ENCODE data around the gene SH3D19. TPM values are rescaled to one million over a fixed set of nuclear protein-coding genes. Genes with fewer than 3 reads are reported as not detected.
"Not testable (repeated sequence)": the region's sequence is repeated elsewhere in the genome, so short reads cannot be mapped to it uniquely, and the experiment has no call there.

SH3D19 gene
- total RNA-seq, 1 experiment from 2014 or later: 18.4 TPM

GRCh38 chr4:151098979-151099228 is 226.5 kb downstream of the SH3D19 start:
- no peak for DNase-seq (ENCODE audit: low spot score)

DNA sequence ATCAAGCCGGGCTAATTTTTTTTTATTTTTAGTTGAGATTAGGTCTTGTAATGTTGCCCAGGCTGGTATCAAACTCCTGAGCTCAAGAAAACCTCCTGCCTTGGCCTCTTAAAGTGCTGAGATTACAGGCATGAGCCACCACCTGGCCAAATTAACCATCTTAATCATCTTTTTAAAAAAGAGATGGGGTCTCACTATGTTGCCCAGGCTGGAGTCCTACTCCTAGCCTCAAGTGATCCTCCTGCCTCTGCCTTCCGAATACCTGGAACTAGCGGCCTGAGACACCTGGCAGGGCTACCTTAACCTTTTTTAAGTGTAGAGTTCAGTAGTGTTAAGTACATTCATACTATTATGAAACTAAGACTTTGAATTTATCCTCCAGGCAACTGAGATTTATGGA is 227.6 kb downstream of the SH3D19 start:
- no peak for DNase-seq (ENCODE audit: low spot score)

- DNase-seq (ENCODE audit: low spot score): no peak
Measured at GRCh38 chr4:151095142-151095541, 230.3 kb downstream of the SH3D19 start.

GRCh38 chr4:151094290-151094751 is 231.1 kb downstream of the SH3D19 start:
- DNase-seq (ENCODE audit: low spot score): no peak

DNA sequence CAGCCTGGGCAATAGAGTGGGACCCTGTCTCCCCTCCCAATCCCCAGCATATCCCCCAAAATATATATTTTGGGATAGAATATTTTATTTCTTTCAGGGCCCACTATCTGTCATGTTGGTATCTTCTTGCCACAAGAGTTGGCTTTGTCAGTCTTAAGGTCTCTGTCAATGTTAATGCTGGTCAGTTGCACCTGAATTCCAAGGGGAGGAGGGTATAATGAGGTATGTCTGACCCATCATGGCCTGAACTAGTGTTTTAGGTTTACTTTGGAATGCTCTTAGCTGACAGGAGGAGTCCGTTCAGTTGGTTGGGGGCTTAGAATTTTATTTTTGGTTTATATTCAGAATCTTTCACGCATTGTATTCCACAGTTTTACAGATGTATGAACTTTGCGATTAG is 232.2 kb downstream of the SH3D19 start:
- no peak for DNase-seq (ENCODE audit: low spot score)

GRCh38 chr4:151092488-151092887 is 232.9 kb downstream of the SH3D19 start:
- DNase-seq (ENCODE audit: low spot score): no peak

DNA sequence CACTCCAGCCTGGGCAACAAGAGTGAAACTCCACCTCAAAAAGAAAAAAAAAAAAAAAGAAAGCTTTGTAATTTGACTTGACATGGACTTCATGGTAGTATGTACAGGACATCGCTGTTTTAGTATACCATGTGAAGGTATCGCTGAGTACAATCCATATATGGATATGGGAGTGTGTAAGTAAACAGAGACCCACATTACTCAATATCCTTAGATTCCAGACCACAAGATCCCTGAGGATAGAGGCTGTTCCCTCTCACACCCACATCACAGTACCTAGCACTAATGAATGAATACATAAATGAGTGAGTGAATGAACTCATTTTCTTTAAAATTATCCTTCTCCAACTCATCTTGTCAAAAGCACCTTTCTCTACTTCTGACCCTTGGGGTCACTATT is 234.4 kb downstream of the SH3D19 start:
- DNase-seq (ENCODE audit: low spot score): no peak

- no peak for DNase-seq (ENCODE audit: low spot score)
Measured at GRCh38 chr4:151087467-151087866, 237.9 kb downstream of the SH3D19 start.

- DNase-seq (ENCODE audit: low spot score): not testable (repeated sequence)
Measured at GRCh38 chr4:151077978-151078377, 247.4 kb downstream of the SH3D19 start.

GRCh38 chr4:151074416-151074916 is 250.9 kb downstream of the SH3D19 start:
- no peak for DNase-seq (ENCODE audit: low spot score)

Other genes starting within 250 kb of the SH3D19 start
- gene RPS3A, start 226.0 kb downstream of the SH3D19 start, total RNA-seq (2014; rRNA removed; shearing (Covaris generic)): 3,326 and 3,376 TPM in 2 replicates
- gene PRSS48, start 48.4 kb downstream of the SH3D19 start, total RNA-seq (2014; rRNA removed; shearing (Covaris generic)): not detected in 2 replicates
- 3.0 and 38.0 TPM in 2 replicates for gene FHIP1A, start 83.6 kb upstream of the SH3D19 start, total RNA-seq (2014; rRNA removed; shearing (Covaris generic))

Measured in A172 (cell line).